ENCODE data around the gene VPS36. TPM values are rescaled to one million over a fixed set of nuclear protein-coding genes. Genes with fewer than 3 reads are reported as not detected.

VPS36 gene
- total and polyA plus RNA-seq, 7 donors = 22.3 to 85.0 (median 52.8) TPM

GRCh38 chr13:52446265-52446664 lies 4.2 kb downstream of the VPS36 start:
- Histone ChIP-seq H3K9me3 (no peaks in the 10 kb centered on the region), H3K36me3 (peaks cover 0 to 26% (median 4%) of the 10 kb centered on the region in 4 donors), H3K27me3 (no peaks in the 10 kb centered on the region), H3K4me1 (peaks cover 0 to 32% (median 30%) of the 10 kb centered on the region in 4 donors), H3K4me3 (no peak overlapping the region), H3K27ac (no peak overlapping the region)
- DNase-seq = no peak
- intact Hi-C loops (cut with DNase I) = no loop called here
- WGBS, 2 donors = 90 to 93% methylated on average over 1 of the region's 1 CpG
- TF ChIP-seq EP300 (IDR thresholded peaks at IDR 0.05) (no peak), CTCF (IDR thresholded peaks at IDR 0.05) (no peak), POLR2A (IDR thresholded peaks at IDR 0.05) (no peak)

GRCh38 chr13:52432456-52432855 lies 18.0 kb downstream of the VPS36 start:
- Histone ChIP-seq H3K4me3 (no peak overlapping the region), H3K36me3 (peaks cover 7 to 92% (median 26%) of the 10 kb centered on the region in 4 donors), H3K9me3 (no peaks in the 10 kb centered on the region), H3K27ac (no peak overlapping the region), H3K27me3 (no peaks in the 10 kb centered on the region), H3K4me1 (no peaks in the 10 kb centered on the region)
- TF ChIP-seq POLR2AphosphoS5 (IDR thresholded peaks at IDR 0.05) = no peak
- TF ChIP-seq POLR2A (IDR thresholded peaks at IDR 0.05) = no peak
- TF ChIP-seq CTCF (IDR thresholded peaks at IDR 0.05) = no peak
- no peak for TF ChIP-seq EP300 (IDR thresholded peaks at IDR 0.05)
- intact Hi-C loops (cut with DNase I) = no loop called here
- WGBS, 2 donors = 93 to 95% methylated on average over 2 of the region's 2 CpGs
- DNase-seq = no peak

- Histone ChIP-seq H3K9me3 (no peaks in the 10 kb centered on the region), H3K36me3 (peaks cover 4 to 91% (median 24%) of the 10 kb centered on the region in 4 donors), H3K27ac (no peak overlapping the region), H3K4me1 (no peaks in the 10 kb centered on the region), H3K27me3 (no peaks in the 10 kb centered on the region), H3K4me3 (no peak overlapping the region)
- TF ChIP-seq CTCF (IDR thresholded peaks at IDR 0.05) = no peak
- no peak for TF ChIP-seq POLR2AphosphoS5 (IDR thresholded peaks at IDR 0.05)
- TF ChIP-seq POLR2A (IDR thresholded peaks at IDR 0.05) = no peak
- TF ChIP-seq EP300 (IDR thresholded peaks at IDR 0.05) = no peak
- 28 to 66% methylated on average over 2 of the region's 2 CpGs for WGBS, 2 donors
- no peak for DNase-seq
- intact Hi-C loops (cut with DNase I) = no loop called here
Measured at GRCh38 chr13:52428295-52428694, 22.1 kb downstream of the VPS36 start.

GRCh38 chr13:52421216-52421615 lies 29.2 kb downstream of the VPS36 start:
- H3K36me3 ChIP-seq = peaks cover 7 to 93% (median 42%) of the 10 kb centered on the region in 4 donors
- no peaks in the 10 kb centered on the region for H3K4me1 ChIP-seq
- WGBS, 2 donors = 93% methylated on average over 3 of the region's 3 CpGs
- intact Hi-C loops (cut with DNase I) = no loop called here
- H3K27me3 ChIP-seq = no peaks in the 10 kb centered on the region
- no peak overlapping the region for H3K4me3 ChIP-seq
- no peak overlapping the region for H3K27ac ChIP-seq
- DNase-seq = no peak
- TF ChIP-seq POLR2A (IDR thresholded peaks at IDR 0.05) (no peak), POLR2AphosphoS5 (IDR thresholded peaks at IDR 0.05) (no peak), CTCF (IDR thresholded peaks at IDR 0.05) (no peak), EP300 (IDR thresholded peaks at IDR 0.05) (no peak)
- no peaks in the 10 kb centered on the region for H3K9me3 ChIP-seq

GRCh38 chr13:52419080-52419479 lies 31.4 kb downstream of the VPS36 start:
- no peaks in the 10 kb centered on the region for H3K9me3 ChIP-seq
- H3K4me1 ChIP-seq = no peaks in the 10 kb centered on the region
- peaks cover 7 to 93% (median 46%) of the 10 kb centered on the region in 4 donors for H3K36me3 ChIP-seq
- H3K27ac ChIP-seq = no peak overlapping the region
- 41 to 70% methylated on average over 1 of the region's 1 CpG for WGBS, 2 donors
- no peaks in the 10 kb centered on the region for H3K27me3 ChIP-seq
- intact Hi-C loops (cut with DNase I) = no loop called here
- H3K4me3 ChIP-seq = no peak overlapping the region
- no peak for DNase-seq
- TF ChIP-seq POLR2AphosphoS5 (IDR thresholded peaks at IDR 0.05) = no peak
- TF ChIP-seq CTCF (IDR thresholded peaks at IDR 0.05) = no peak
- TF ChIP-seq POLR2A (IDR thresholded peaks at IDR 0.05) = no peak
- no peak for TF ChIP-seq EP300 (IDR thresholded peaks at IDR 0.05)

All from sigmoid colon (tissue), 7 donors.